Islet of Langerhans (tissue), 1 donor: ENCODE results near the gene QRFP.
"Not testable (repeated sequence)": the region's sequence is repeated elsewhere in the genome, so short reads cannot be mapped to it uniquely, and the experiment has no call there.

Experiments used
- FAIRE-seq: peaks from one replicate; lab custom pipeline; 2011; peaks lifted over from hg19 to GRCh38; lab: Jason Lieb, UNC

QRFP gene

GRCh38 chr9:130848514-130848913 is 48.1 kb downstream of the QRFP start:
- FAIRE-seq = not testable (repeated sequence)

- FAIRE-seq = no peak
Observed at GRCh38 chr9:130847306-130848217, 49.0 kb downstream of the QRFP start.

DNA sequence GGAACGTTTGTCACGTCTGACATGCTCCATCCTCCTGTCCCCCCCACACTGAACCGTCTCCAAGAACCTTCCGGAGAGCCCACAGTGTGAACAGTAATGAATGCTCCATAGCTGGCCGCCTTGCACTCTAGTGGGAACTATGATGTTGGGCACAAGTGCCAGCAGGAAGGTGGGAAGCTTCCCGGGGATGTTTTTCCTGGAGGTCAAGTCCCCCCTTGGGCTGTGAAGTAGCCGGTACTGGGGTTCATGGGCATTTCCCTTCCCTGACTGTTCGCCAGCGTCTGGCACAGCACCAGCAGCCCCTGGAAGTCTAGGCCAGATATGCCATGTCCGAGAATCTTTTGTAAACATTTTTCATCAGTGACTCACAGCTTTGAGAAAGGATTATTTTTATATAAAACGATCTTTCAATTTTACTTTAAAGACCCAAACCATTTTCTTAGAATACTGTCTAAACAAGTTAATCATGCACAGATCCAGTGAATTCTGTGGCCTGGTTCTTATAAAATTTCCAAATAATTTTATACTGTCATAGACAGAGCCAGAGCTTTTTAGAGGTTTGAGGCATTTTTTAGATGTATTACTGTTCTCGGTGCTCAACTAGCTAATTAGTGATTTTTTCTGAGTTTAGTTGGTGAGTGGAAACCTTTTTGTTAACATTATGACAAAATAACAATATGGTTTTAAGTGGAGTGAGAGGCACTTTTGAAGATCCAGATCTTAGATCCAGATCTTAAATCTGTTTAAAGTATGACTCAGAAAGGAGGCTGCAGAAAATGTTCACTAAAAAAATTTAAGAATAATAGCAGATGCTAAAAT is 49.9 kb downstream of the QRFP start:
- FAIRE-seq = no peak

DNA sequence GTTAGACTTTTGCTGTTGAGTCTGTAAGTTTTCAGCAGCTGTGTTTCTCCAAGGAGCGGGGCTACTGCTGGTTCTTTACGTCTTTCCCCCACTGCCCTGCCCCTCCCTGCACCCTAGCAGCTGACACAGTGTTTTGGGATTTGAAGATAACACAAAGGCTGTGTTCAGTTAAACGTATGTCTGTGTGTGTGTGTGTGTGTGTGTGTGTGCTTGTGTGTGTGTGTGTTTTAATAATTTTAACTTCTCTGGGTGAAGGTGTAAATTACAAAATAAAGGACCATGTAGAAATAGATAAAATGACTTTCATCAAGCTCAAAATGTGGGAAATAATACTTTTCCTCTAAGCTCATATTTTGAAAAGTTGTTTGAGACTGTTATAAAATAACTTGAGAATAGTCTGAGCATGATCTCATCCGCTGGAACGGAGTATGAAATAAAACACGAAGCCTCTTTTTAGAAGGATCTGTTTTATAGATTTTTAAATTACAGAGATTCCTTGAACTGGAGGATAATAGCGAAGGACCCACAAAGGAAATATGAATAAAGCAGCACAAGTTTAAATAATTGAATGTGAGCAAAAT is 50.6 kb downstream of the QRFP start:
- no peak for FAIRE-seq

DNA sequence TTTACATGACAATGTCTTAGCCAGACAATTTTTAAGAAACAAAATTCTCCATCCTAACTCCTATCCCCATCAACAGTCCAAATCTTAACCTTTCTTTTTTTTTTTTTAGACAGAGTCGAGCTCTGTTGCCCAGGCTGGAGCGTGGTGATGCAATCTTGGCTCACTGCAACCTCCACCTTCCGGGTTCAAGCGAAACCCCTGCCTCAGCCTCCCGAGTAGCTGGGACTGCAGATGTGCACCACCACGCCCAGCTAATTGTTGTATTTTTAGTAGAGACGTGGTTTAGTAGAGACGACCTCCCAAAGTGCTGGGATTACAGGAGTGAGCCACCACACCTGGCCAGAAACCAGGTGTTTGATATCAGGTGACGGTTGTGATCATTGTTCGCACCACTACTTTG is 51.4 kb downstream of the QRFP start:
- FAIRE-seq = no peak

DNA sequence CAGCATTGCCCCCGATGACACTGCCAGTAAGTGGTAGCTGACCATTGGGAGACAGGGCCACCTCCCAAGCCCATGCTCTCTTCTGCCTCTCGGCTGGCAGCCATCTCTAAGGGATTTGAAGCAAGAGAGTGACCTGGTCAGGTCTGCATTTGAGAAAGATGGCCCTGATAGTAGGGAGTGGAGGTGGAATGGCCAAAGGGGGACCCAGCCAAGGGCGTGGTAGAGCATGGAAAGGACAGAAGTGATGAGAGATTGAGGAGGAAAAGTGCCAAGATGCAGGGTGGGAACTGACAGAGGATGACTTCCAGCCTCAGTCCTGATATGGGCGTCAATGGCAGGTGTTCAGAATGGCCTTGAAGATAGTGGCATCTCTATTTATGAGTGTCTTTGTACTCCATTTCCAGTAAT is 52.6 kb downstream of the QRFP start:
- no peak for FAIRE-seq

DNA sequence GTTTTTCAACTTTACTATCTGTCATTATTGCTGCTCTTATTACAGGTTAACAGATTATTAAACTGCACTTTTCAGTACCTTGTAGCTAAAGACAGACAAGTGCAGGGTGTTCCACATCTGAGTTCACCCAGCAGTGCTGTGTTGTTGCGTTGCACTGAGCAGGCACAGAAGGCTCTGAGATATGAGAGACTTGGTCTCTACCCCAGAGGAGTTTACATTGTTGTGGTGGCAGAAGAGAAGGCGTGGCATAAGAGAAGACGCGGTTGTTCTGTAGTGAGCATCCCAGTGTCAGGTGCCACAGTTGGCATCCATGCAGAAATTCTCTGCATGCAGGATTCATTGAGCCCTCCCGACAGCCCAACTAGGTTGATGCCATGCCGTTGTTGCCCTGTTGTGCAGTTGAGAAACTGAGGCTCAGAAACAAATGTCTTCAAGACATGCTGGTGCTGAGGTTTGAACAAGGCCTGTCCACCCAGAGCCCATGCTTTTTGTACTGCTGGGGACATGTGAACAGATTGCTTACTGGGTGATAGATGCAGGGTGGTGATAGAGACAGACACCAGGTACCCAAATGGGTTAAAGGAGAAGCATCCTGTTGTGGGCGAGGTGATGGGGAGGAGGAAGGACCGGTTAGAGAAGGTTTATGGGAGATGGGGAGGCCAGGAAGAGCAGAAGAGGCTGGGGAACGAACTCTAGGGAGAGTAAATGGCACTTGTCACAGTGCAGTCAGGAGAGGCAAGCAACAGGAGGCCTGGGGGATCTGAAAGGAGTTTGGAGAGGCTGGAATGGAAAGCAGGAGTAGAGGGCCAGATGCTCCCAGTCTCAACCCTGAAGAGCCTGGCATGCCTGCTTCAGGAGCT is 53.3 kb downstream of the QRFP start:
- FAIRE-seq = no peak
